ENCODE data around the gene UBR4. TPM values are rescaled to one million over a fixed set of nuclear protein-coding genes. Genes with fewer than 3 reads are reported as not detected.

Gene UBR4
- total RNA-seq, 1 experiment from 2014 or later = 126 TPM

DNA sequence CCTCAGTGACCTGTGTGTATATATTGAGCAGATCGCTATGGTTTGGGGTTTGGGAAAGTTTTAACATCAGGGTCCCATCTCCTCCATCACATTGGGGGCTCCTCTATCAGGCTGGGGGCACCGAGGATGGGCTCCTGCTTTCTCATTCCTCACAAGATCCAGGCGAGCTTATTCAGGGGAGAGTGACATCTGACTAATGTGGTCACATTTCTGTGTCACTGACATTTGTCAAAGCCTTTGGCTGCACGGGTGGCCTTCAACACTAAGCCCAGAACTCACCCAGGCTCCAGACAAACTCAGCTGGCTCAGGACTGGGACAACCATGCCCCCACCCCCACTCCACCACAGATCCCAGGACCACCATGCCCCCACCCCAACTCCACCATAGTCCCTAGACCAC, 150.3 kb downstream of the UBR4 start:
- CTCF ChIA-PET = no interaction called here
- in situ Hi-C loops (cut with HindIII; ENCODE audit: low pct_unique_long_range_greater_than_20kb, low sequenced_read_pairs) = no loop called here
- DNase-seq (ENCODE audit: low read depth, low spot score) = no peak
- H3K27ac ChIP-seq (ENCODE audit: low read length) = no peak overlapping the region
- ATAC-seq = no peak
- BruUV-seq (replicated peaks) = no TSS peak
- no peak overlapping the region for H3K4me3 ChIP-seq (ENCODE audit: low read depth in 2 of 2, low read length in 2 of 2)
- H3K4me1 ChIP-seq (ENCODE audit: control insufficient read depth, insufficient read depth, low read length) = no peaks in the 10 kb centered on the region
- no peaks in the 10 kb centered on the region for H3K27me3 ChIP-seq (ENCODE audit: control insufficient read depth, insufficient read depth, low read length)
- intact Hi-C loops (cut with micrococcal nuclease; ENCODE audit: unreplicated experiment) = no loop called here
- H3K36me3 ChIP-seq (ENCODE audit: control insufficient read depth, insufficient read depth, low read length) = no peaks in the 10 kb centered on the region
- POLR2A ChIA-PET = no interaction called here
- H3K9me3 ChIP-seq (ENCODE audit: control insufficient read depth, insufficient read depth, low read depth, low read length) = no peaks in the 10 kb centered on the region
- TF ChIP-seq POLR2AphosphoS5 (IDR thresholded peaks at IDR 0.05; ENCODE audit: low read depth, low read length) (no peak), TCF7L2 (IDR thresholded peaks at IDR 0.05; ENCODE audit: low read depth, low read length) (no peak), SIN3A (IDR thresholded peaks at IDR 0.05; ENCODE audit: borderline replicate concordance, insufficient read depth, low read depth, low read length) (no peak)
- TF ChIP-seq, protein P1, sequence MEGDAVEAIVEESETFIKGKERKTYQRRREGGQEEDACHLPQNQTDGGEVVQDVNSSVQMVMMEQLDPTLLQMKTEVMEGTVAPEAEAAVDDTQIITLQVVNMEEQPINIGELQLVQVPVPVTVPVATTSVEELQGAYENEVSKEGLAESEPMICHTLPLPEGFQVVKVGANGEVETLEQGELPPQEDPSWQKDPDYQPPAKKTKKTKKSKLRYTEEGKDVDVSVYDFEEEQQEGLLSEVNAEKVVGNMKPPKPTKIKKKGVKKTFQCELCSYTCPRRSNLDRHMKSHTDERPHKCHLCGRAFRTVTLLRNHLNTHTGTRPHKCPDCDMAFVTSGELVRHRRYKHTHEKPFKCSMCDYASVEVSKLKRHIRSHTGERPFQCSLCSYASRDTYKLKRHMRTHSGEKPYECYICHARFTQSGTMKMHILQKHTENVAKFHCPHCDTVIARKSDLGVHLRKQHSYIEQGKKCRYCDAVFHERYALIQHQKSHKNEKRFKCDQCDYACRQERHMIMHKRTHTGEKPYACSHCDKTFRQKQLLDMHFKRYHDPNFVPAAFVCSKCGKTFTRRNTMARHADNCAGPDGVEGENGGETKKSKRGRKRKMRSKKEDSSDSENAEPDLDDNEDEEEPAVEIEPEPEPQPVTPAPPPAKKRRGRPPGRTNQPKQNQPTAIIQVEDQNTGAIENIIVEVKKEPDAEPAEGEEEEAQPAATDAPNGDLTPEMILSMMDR (IDR thresholded peaks at IDR 0.05) = no peak
- TF ChIP-seq, protein P2, sequence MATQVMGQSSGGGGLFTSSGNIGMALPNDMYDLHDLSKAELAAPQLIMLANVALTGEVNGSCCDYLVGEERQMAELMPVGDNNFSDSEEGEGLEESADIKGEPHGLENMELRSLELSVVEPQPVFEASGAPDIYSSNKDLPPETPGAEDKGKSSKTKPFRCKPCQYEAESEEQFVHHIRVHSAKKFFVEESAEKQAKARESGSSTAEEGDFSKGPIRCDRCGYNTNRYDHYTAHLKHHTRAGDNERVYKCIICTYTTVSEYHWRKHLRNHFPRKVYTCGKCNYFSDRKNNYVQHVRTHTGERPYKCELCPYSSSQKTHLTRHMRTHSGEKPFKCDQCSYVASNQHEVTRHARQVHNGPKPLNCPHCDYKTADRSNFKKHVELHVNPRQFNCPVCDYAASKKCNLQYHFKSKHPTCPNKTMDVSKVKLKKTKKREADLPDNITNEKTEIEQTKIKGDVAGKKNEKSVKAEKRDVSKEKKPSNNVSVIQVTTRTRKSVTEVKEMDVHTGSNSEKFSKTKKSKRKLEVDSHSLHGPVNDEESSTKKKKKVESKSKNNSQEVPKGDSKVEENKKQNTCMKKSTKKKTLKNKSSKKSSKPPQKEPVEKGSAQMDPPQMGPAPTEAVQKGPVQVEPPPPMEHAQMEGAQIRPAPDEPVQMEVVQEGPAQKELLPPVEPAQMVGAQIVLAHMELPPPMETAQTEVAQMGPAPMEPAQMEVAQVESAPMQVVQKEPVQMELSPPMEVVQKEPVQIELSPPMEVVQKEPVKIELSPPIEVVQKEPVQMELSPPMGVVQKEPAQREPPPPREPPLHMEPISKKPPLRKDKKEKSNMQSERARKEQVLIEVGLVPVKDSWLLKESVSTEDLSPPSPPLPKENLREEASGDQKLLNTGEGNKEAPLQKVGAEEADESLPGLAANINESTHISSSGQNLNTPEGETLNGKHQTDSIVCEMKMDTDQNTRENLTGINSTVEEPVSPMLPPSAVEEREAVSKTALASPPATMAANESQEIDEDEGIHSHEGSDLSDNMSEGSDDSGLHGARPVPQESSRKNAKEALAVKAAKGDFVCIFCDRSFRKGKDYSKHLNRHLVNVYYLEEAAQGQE (IDR thresholded peaks at IDR 0.05; ENCODE audit: insufficient read depth in 1 of 2, low read depth in 2 of 2, low read length in 1 of 2) = no peak

DNA sequence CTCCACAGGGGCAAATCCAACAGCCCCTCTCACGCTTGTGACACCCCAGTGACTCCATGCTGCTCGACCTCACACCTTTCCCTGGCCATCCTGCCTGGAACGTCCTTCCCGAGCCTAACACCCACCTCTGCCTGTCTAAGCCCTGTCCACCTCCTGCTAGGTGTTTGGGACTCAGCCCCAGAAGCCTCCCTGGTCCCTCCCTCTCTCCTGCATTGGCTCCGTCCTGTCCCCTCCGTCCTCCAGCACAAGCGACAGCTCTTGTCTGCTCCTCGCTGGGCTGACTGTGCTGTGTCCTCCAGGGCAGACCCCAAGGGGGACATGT, 151.6 kb downstream of the UBR4 start:
- ATAC-seq = peak; percentile 19; the same call in 1 of the 2 replicates
- intact Hi-C loops (cut with micrococcal nuclease; ENCODE audit: unreplicated experiment) (no loop called here), in situ Hi-C loops (cut with HindIII; ENCODE audit: low pct_unique_long_range_greater_than_20kb, low sequenced_read_pairs) (no loop called here)
- no TSS peak for BruUV-seq (replicated peaks)
- POLR2A ChIA-PET = no interaction called here
- no peaks in the 10 kb centered on the region for H3K9me3 ChIP-seq (ENCODE audit: control insufficient read depth, insufficient read depth, low read depth, low read length)
- H3K4me3 ChIP-seq (ENCODE audit: low read depth in 2 of 2, low read length in 2 of 2) = no peak overlapping the region
- TF ChIP-seq POLR2AphosphoS5 (IDR thresholded peaks at IDR 0.05; ENCODE audit: low read depth, low read length) = no peak
- peaks cover 7% of the 10 kb centered on the region for H3K4me1 ChIP-seq (ENCODE audit: control insufficient read depth, insufficient read depth, low read length)
- CTCF ChIA-PET = no interaction called here
- no peaks in the 10 kb centered on the region for H3K36me3 ChIP-seq (ENCODE audit: control insufficient read depth, insufficient read depth, low read length)
- DNase-seq (ENCODE audit: low read depth, low spot score) = no peak
- no peak overlapping the region for H3K27ac ChIP-seq (ENCODE audit: low read length)
- H3K27me3 ChIP-seq (ENCODE audit: control insufficient read depth, insufficient read depth, low read length) = no peaks in the 10 kb centered on the region

DNA sequence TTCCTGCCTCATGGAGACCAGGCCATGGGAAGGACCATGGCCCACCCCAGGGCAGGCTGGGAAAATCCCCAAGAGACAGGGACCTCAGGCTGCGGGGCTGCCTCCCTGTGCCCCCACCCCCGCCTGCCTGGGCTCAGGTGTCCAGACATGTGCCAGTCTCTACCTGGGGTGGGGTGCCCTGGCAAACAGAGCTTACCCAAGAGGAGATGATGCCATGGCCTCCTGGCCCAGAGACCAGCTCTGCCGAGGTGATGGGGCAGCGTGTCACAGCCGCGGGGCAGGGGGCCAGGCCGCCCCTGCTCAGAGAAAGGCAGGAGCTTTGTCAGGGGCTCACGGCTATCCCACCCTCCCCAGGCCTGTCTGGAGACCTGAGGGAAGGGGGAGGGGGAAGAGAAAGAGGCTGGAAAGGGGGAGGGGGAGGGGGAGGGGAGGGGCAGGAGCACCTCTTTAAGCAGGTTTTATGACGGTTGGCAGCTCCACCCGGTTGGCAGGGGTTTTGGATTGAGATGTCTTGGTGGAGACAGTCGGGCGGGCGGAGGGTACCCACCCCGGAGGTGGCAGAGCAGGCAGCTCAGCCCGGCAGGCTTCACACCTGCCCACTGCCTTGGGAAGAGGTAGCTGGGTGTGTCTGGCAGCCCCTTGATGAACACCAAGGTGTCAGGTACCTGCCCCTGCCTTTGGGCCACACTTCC, 152.1 kb downstream of the UBR4 start:
- ATAC-seq (no peak; the same call in 1 of the 2 replicates), DNase-seq (ENCODE audit: low read depth, low spot score) (no peak)
- H3K27me3 ChIP-seq (ENCODE audit: control insufficient read depth, insufficient read depth, low read length) = no peaks in the 10 kb centered on the region
- in situ Hi-C loops (cut with HindIII; ENCODE audit: low pct_unique_long_range_greater_than_20kb, low sequenced_read_pairs) = no loop called here
- H3K4me3 ChIP-seq (ENCODE audit: low read depth in 2 of 2, low read length in 2 of 2) = no peak overlapping the region
- ChIA-PET POLR2A (no interaction called here), CTCF (no interaction called here)
- H3K27ac ChIP-seq (ENCODE audit: low read length) = no peak overlapping the region
- TF ChIP-seq SIN3A (IDR thresholded peaks at IDR 0.05; ENCODE audit: borderline replicate concordance, insufficient read depth, low read depth, low read length) (no peak), POLR2AphosphoS5 (IDR thresholded peaks at IDR 0.05; ENCODE audit: low read depth, low read length) (no peak)
- TF ChIP-seq, protein P2 (IDR thresholded peaks at IDR 0.05; ENCODE audit: insufficient read depth in 1 of 2, low read depth in 2 of 2, low read length in 1 of 2) = no peak
- peaks cover 10% of the 10 kb centered on the region for H3K4me1 ChIP-seq (ENCODE audit: control insufficient read depth, insufficient read depth, low read length)
- H3K9me3 ChIP-seq (ENCODE audit: control insufficient read depth, insufficient read depth, low read depth, low read length) = no peaks in the 10 kb centered on the region
- BruUV-seq (replicated peaks) = no TSS peak
- no peaks in the 10 kb centered on the region for H3K36me3 ChIP-seq (ENCODE audit: control insufficient read depth, insufficient read depth, low read length)
- intact Hi-C loops (cut with micrococcal nuclease; ENCODE audit: unreplicated experiment) = no loop called here

All from Panc1 (cell line).